Common myeloid progenitor, CD34-positive (primary cell): ENCODE measurements around the gene PSMA2.
"Not testable (repeated sequence)": the region's sequence is repeated elsewhere in the genome, so short reads cannot be mapped to it uniquely, and the experiment has no call there.

ENCODE experiments used
- CTCF ChIA-PET: fragments of 350-600 bp; sonication (Branson Sonifier 250); formaldehyde crosslinking; loops from one replicate; lab custom pipeline; 2021; ENCODE audit warnings: antibody characterized with exemption; lab: Charles Lee
- POLR2A ChIA-PET: fragments of 350-600 bp; sonication (Branson Sonifier 250); formaldehyde crosslinking; loops from one replicate; lab custom pipeline; 2021; ENCODE audit warnings: antibody characterized with exemption; lab: Charles Lee
- DNase-seq, 3 donors: peaks; one replicate each; pipeline versions ENCODE4 v3.0.0 to v3.0.0-alpha.2; 2013
- H3K27ac ChIP-seq, 2 experiments: 1 replicate in 1 of 2; 2 replicates in 1 of 2; pipeline ENCODE4 v1.7.0; 2013; ENCODE audit warnings: inconsistent platforms in 2 of 2, low read length in 2 of 2, mild to moderate bottlenecking in 2 of 2, low read depth in 1 of 2, moderate library complexity in 1 of 2; ENCODE audit not compliant: severe bottlenecking in 2 of 2, insufficient read depth in 1 of 2, poor library complexity in 1 of 2
- H3K27me3 ChIP-seq, 5 experiments: replicated peaks in 2 of 5; 1 replicate in 3 of 5; 2 replicates in 2 of 5; pipeline versions ENCODE4 v1.6.1 to v1.7.0; 2013; ENCODE audit warnings: low read length in 4 of 5, mild to moderate bottlenecking in 2 of 5, moderate library complexity in 2 of 5, inconsistent platforms in 1 of 5; ENCODE audit not compliant: insufficient read depth in 5 of 5, control insufficient read depth in 4 of 5
- H3K36me3 ChIP-seq, 4 experiments: 1 replicate in 2 of 4; 2 replicates in 2 of 4; pipeline versions ENCODE4 v1.6.1 to v1.7.0; 2013; ENCODE audit warnings: low read length in 3 of 4, control low read depth in 1 of 4, mild to moderate bottlenecking in 1 of 4; ENCODE audit not compliant: control insufficient read depth in 4 of 4, insufficient read depth in 4 of 4
- H3K4me1 ChIP-seq, 4 experiments: 1 replicate in 3 of 4; 2 replicates in 1 of 4; pipeline versions ENCODE4 v1.6.1 to v1.7.1; 2013; ENCODE audit warnings: low read length in 3 of 4, mild to moderate bottlenecking in 3 of 4, control low read depth in 1 of 4, inconsistent platforms in 1 of 4, moderate library complexity in 1 of 4; ENCODE audit not compliant: control insufficient read depth in 4 of 4, insufficient read depth in 4 of 4; ENCODE audit errors: control extremely low read depth in 1 of 4
- H3K4me3 ChIP-seq, 7 experiments: 1 replicate in 4 of 7; 2 replicates in 3 of 7; pipeline versions ENCODE4 v1.5.1 to v1.7.0; 2013; ENCODE audit warnings: mild to moderate bottlenecking in 7 of 7, low read length in 6 of 7, moderate library complexity in 6 of 7, inconsistent platforms in 2 of 7, low read depth in 2 of 7, control low read depth in 1 of 7; ENCODE audit not compliant: insufficient read depth in 4 of 7, control insufficient read depth in 1 of 7; ENCODE audit errors: extremely low read depth in 1 of 7
- H3K9me3 ChIP-seq, 5 experiments: 1 replicate in 4 of 5; 2 replicates in 1 of 5; pipeline versions ENCODE4 v1.6.1 to v1.7.1; 2013; ENCODE audit warnings: low read length in 4 of 5, mild to moderate bottlenecking in 2 of 5, inconsistent platforms in 1 of 5, low read depth in 1 of 5, moderate library complexity in 1 of 5; ENCODE audit not compliant: control insufficient read depth in 4 of 5, insufficient read depth in 2 of 5; ENCODE audit errors: control extremely low read depth in 1 of 5
- WGBS: methylation state at CpG from one replicate; pipeline ENCODE4 v1.1.5; 2013; ENCODE audit not compliant: insufficient coverage; 5-methylcytosine and 5-hydroxymethylcytosine counted together

The PSMA2 gene

GRCh38 chr7:42893346-42894240 is 38.4 kb downstream of the PSMA2 start:
- peaks cover 4 to 17% (median 11%) of the 10 kb centered on the region in 4 experiments for H3K4me1 ChIP-seq
- H3K9me3 ChIP-seq: peaks cover 0 to 2% (median 0%) of the 10 kb centered on the region in 5 experiments
- ChIA-PET POLR2A (no interaction called here), CTCF (interaction anchor here (2.9 kb wide), 1 partner anchor 16 kb away, joined by 10 read pairs; no protein-coding TSS in a partner anchor)
- 87% methylated on average over 4 of the region's 9 CpGs for WGBS
- no peak for DNase-seq
- H3K27me3 ChIP-seq: no peaks in the 10 kb centered on the region
- no peak overlapping the region for H3K4me3 ChIP-seq
- H3K27ac ChIP-seq: no peak overlapping the region
- no peaks in the 10 kb centered on the region for H3K36me3 ChIP-seq

- ChIA-PET CTCF (interaction anchor here (0.6 to 2.3 kb wide), 9 partner anchors 8 to 946 kb away, joined by 3 to 14 read pairs (median 3); no protein-coding TSS in a partner anchor), POLR2A (no interaction called here)
- no peaks in the 10 kb centered on the region for H3K36me3 ChIP-seq
- no peak overlapping the region for H3K4me3 ChIP-seq
- H3K4me1 ChIP-seq: peaks cover 4 to 31% (median 20%) of the 10 kb centered on the region in 4 experiments
- peaks cover 0 to 3% (median 0%) of the 10 kb centered on the region in 5 experiments for H3K27me3 ChIP-seq
- no peak for DNase-seq
- no peaks in the 10 kb centered on the region for H3K9me3 ChIP-seq
- H3K27ac ChIP-seq: no peak overlapping the region
Observed at GRCh38 chr7:42886893-42887505, 45.0 kb downstream of the PSMA2 start.

GRCh38 chr7:42886129-42886528 is 45.8 kb downstream of the PSMA2 start:
- no peak overlapping the region for H3K4me3 ChIP-seq
- no CpG with 5 or more reads among the region's 2 CpGs for WGBS
- H3K27me3 ChIP-seq: peaks cover 0 to 3% (median 0%) of the 10 kb centered on the region in 5 experiments
- H3K4me1 ChIP-seq: peaks cover 4 to 31% (median 20%) of the 10 kb centered on the region in 4 experiments
- no peaks in the 10 kb centered on the region for H3K36me3 ChIP-seq
- POLR2A ChIA-PET: no interaction called here
- no peaks in the 10 kb centered on the region for H3K9me3 ChIP-seq
- no peak overlapping the region for H3K27ac ChIP-seq
- CTCF ChIA-PET: interaction anchor here (1.2 to 2.3 kb wide), 3 partner anchors 8 to 43 kb away, joined by 3 to 14 read pairs (median 3); no protein-coding TSS in a partner anchor
- peak in 1 of 3 donors; percentile 34 for DNase-seq

GRCh38 chr7:42885183-42885582 is 46.8 kb downstream of the PSMA2 start:
- H3K4me3 ChIP-seq, H3K27me3 ChIP-seq, H3K9me3 ChIP-seq, DNase-seq, H3K36me3 ChIP-seq, POLR2A ChIA-PET, CTCF ChIA-PET, H3K27ac ChIP-seq: not testable (repeated sequence)
- 81% methylated on average over 6 of the region's 8 CpGs for WGBS
- peaks cover 4 to 31% (median 20%) of the 10 kb centered on the region in 4 experiments for H3K4me1 ChIP-seq

DNA sequence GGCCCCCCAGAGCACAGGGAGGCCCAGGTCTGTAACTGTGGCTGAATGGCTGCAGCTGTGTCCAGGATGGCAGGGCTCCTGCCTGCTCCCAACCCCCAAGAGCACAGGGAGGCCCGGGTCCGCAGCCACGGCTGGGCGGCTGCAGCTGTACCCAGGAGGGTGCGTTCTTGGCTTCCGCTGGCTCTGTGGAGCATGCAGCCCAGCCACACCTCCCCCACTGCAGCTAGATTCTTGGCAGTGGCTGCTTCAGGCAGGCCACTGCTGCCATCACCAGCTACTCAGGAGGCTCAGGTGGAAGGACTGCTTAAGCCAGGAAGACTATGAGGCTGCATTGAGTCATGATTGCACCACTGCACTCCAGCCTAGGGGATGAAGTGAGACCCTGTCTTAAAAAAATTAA is 48.0 kb downstream of the PSMA2 start:
- 98% methylated on average over 6 of the region's 6 CpGs for WGBS
- Histone ChIP-seq H3K27me3 (peaks cover 0 to 3% (median 0%) of the 10 kb centered on the region in 5 experiments), H3K27ac (no peak overlapping the region), H3K4me1 (peaks cover 0 to 22% (median 14%) of the 10 kb centered on the region in 4 experiments), H3K9me3 (no peaks in the 10 kb centered on the region), H3K4me3 (no peak overlapping the region), H3K36me3 (no peaks in the 10 kb centered on the region)
- ChIA-PET POLR2A (no interaction called here), CTCF (no interaction called here)
- no peak for DNase-seq

- Histone ChIP-seq H3K36me3 (no peaks in the 10 kb centered on the region), H3K4me1 (peaks cover 2 to 11% (median 9%) of the 10 kb centered on the region in 4 experiments), H3K27ac (no peak overlapping the region), H3K27me3 (no peaks in the 10 kb centered on the region), H3K4me3 (no peak overlapping the region), H3K9me3 (no peaks in the 10 kb centered on the region)
- ChIA-PET CTCF (interaction anchor here (1.1 kb wide), 1 partner anchor 940 kb away, joined by 4 read pairs; no protein-coding TSS in a partner anchor), POLR2A (no interaction called here)
- DNase-seq: no peak
- WGBS: no CpG with 5 or more reads among the region's 2 CpGs
Observed at GRCh38 chr7:42880392-42880791, 51.6 kb downstream of the PSMA2 start.
